Heart left ventricle (tissue), 13 donors: ENCODE results near the gene ANKEF1.

Source experiments
- POLR2A ChIP-seq, 2 donors: fragments of 450-650 bp; IDR thresholded peaks; one replicate each; pipeline ENCODE4 v1.6.1; 2017; ENCODE audit warnings: antibody characterized with exemption in 2 of 2, mild to moderate bottlenecking in 2 of 2, moderate library complexity in 2 of 2
- TF ChIP-seq, protein P1 (sequence below), 12 donors: fragments of 200-600 bp; sonication (generic) in 4 of 12; IDR thresholded peaks; one replicate each; pipeline versions ENCODE4 v1.5.0 to v1.8.0; 2018 to 2022; ENCODE audit warnings: antibody characterized with exemption in 12 of 12, mild to moderate bottlenecking in 5 of 12
- donor health status: ischemic (EF 13 %, LVEDD 7.1; RV severe dilation, severe dysfunction).
- donor health status: DM: no; HTN: yes; CAD: no.
- donor health status: DM: no; HTN: no; CAD: no.
- donor health status: ischemic (EF 25% LVEDD 6.9; RV normal size, moderate dysfunction).
- donor health status: ischemic (EF 25% LVEDD 5.7; RV mildly dilated, moderate dysfunction).
- donor health status: ischemic (EF 35%, LVEDD 5.7; RV mildly dilated, moderate dysfunction).
- donor health status: nonischemic (EF 11% LVEDD 7.7; RV severe dilation, severe dysfunction).
- donor health status: DM: yes; HTN: yes; CAD: no.
- donor health status: PGD.
- donor health status: ischemic (EF 29% LVEDD 5.4; RV normal size, mild dysfunction).
- donor health status: nonischemic (EF 23%, LVEDD 6.1; RV moderate dilation, normal function).

DNA sequence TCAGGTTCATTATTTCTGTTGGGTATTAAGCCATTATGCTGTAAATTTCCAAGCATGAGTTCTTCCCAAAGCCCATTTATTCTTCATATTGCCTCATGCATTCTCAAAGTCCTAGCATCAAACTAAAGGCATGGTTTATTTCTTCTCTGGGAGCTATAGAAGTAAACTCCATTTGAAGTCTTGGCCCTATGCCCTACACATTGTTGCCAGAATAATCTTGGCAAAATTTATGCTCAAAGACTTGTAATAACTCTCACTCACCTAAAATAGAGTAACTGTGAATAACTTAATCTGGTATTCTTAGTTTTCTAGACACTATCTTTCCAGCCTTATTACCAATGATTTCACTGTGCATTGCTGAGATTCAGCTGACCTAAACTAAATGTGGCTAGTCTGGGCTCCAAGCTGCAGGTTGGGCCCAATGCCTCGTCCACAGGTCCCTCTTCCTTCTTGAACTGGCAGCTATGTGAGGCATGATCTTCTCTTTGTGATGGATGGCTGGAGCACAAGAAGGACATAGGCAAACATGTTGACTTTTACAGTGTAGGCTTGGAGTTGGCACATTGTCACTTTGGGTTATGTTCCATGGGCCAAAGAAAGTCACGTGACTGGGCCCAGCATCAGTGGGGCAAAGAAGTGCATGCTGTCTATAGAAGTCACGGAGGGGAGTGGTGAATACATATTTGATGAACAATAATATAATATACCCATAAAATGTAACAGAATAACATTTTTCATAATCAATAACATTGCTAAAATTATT lies 39.1 kb upstream of the ANKEF1 start:
- TF ChIP-seq, protein P1, sequence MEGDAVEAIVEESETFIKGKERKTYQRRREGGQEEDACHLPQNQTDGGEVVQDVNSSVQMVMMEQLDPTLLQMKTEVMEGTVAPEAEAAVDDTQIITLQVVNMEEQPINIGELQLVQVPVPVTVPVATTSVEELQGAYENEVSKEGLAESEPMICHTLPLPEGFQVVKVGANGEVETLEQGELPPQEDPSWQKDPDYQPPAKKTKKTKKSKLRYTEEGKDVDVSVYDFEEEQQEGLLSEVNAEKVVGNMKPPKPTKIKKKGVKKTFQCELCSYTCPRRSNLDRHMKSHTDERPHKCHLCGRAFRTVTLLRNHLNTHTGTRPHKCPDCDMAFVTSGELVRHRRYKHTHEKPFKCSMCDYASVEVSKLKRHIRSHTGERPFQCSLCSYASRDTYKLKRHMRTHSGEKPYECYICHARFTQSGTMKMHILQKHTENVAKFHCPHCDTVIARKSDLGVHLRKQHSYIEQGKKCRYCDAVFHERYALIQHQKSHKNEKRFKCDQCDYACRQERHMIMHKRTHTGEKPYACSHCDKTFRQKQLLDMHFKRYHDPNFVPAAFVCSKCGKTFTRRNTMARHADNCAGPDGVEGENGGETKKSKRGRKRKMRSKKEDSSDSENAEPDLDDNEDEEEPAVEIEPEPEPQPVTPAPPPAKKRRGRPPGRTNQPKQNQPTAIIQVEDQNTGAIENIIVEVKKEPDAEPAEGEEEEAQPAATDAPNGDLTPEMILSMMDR (IDR thresholded peaks at IDR 0.05) = no peak
- TF ChIP-seq POLR2A (IDR thresholded peaks at IDR 0.05) = no peak
